Neural crest cell (in vitro differentiated cells): ENCODE measurements around the gene ROPN1. TPM values are rescaled to one million over a fixed set of nuclear protein-coding genes. Genes with fewer than 3 reads are reported as not detected.
"Not testable (repeated sequence)": the region's sequence is repeated elsewhere in the genome, so short reads cannot be mapped to it uniquely, and the experiment has no call there.

Experiments used
- DNase-seq: peaks from one replicate; pipeline ENCODE4 v3.0.0; 2021; ENCODE audit warnings: low read depth, mixed read lengths, low spot score
- H3K27ac Mint-ChIP-seq: one replicate; pipeline ENCODE4 v1.8.0; 2021; ENCODE audit warnings: mild to moderate bottlenecking, mixed read lengths; ENCODE audit not compliant: unreplicated experiment
- H3K27me3 Mint-ChIP-seq: 2 replicates; pipeline ENCODE4 v1.8.0; 2021; ENCODE audit warnings: low read depth, mild to moderate bottlenecking, mixed read lengths
- H3K36me3 Mint-ChIP-seq: 2 replicates; pipeline ENCODE4 v1.8.0; 2021; ENCODE audit warnings: low read depth, mild to moderate bottlenecking, mixed read lengths
- H3K4me1 Mint-ChIP-seq: 2 replicates; pipeline ENCODE4 v1.8.0; 2021; ENCODE audit warnings: mixed read lengths
- H3K4me3 Mint-ChIP-seq: one replicate; pipeline ENCODE4 v1.8.0; 2021; ENCODE audit warnings: mild to moderate bottlenecking, mixed read lengths
- H3K9me3 Mint-ChIP-seq: 2 replicates; pipeline ENCODE4 v1.8.0; 2021; ENCODE audit warnings: mixed read lengths
- total RNA-seq: library from RNA; stranded (reverse); gene quantifications from 2 replicates; pipeline ENCODE4 v1.2.1, GENCODE V29; 2021
- TF ChIP-seq, protein P1 (sequence below): fragments of 200-600 bp; sonication (generic); conservative IDR thresholded peaks from 2 replicates; pipeline ENCODE4 v1.5.0; 2021; ENCODE audit warnings: antibody characterized with exemption, mild to moderate bottlenecking

Gene ROPN1
- total RNA-seq, 1 donor from 2014 or later = not detected

DNA sequence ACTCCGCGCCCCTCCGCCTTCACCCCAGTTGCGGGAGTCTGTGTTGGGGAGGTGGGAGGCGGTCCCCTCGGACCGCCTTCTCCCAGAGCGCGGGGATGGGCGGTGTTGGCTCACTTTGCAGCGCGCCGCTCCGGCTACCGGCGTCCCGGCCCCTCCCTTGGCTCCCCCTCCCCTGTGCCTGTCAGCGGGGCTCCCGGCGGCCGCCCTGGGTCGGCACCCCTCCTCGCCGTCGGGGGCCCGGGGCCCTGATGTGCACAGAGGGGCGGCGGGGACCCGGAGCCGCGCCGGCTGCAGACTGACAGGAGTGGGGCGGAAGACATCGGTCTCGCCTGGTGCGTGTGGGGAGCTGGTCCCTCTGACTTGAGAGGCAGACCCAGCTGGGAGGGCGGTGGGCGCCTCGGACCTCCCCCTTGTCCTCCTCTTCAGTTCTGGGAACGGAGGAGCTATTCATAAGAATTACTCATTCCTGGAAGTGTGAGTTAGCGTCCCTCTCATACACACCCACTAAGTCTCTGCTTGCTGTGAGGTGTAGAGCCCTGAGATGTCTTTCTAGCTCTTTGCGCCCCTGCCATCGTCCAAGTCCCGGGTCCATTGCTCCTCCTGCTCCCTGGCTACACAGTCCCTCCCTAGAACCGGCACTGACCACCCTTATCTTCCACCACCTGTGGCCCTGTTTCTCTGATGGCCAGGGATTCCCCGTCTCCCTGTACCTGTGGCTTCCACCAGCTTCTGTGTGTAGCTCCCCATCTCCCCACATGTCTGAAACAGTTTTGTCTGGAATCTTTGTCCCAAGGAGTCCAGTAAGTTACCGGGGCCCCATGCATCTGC, 42.3 kb upstream of the ROPN1 start:
- H3K36me3 Mint-ChIP-seq = no peaks in the 10 kb centered on the region
- H3K27ac Mint-ChIP-seq = peak overlapping the region; percentile 69

DNA sequence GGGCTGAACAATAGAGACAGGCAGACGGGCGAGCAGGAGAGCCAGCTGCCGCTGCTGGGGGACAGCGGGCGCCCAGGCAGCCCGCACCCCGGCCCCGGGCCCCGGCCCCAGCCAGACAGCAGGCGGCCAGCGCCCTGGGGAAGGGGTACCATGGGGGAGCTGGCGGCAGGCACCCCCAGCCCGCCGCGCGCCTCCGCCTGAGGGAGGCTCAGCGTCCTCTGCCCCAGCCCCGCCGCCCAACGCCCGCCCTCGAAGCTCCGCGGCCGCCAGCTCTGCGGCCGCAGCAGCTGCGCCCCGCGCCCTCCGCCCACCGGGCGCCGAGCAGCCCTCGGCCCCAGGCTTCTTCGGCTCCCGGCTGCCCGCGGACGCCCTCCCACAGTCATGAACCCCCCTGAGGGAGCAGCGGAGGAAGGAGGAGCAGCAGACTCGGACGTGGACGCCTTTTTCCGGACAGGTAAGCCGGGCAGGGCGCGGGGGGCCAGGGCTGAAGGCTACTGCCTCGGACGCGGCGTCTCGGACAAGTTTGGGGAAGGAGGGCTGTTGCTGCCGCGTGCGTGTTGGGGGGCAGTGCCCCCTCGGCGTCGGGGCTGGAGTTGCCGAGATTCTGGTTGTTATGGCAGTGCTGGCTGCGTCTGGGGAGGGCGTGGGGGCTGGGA, 41.6 kb upstream of the ROPN1 start, which contains the start of gene KALRN:
TSS of gene KALRN (plus strand) at position 10 of the 656 bp plus-strand sequence.
- Mint-ChIP-seq H3K27ac (peak within 1 kb of the TSS; percentile 98), H3K27me3 (peaks cover 14% of the 10 kb centered on the region), H3K4me1 (peaks cover 27% of the 10 kb centered on the region), H3K4me3 (peak within 1 kb of the TSS; percentile 94), H3K36me3 (no peaks in the 10 kb centered on the region), H3K9me3 (no peaks in the 10 kb centered on the region)
- DNase-seq = no peak
- TF ChIP-seq, protein P1, sequence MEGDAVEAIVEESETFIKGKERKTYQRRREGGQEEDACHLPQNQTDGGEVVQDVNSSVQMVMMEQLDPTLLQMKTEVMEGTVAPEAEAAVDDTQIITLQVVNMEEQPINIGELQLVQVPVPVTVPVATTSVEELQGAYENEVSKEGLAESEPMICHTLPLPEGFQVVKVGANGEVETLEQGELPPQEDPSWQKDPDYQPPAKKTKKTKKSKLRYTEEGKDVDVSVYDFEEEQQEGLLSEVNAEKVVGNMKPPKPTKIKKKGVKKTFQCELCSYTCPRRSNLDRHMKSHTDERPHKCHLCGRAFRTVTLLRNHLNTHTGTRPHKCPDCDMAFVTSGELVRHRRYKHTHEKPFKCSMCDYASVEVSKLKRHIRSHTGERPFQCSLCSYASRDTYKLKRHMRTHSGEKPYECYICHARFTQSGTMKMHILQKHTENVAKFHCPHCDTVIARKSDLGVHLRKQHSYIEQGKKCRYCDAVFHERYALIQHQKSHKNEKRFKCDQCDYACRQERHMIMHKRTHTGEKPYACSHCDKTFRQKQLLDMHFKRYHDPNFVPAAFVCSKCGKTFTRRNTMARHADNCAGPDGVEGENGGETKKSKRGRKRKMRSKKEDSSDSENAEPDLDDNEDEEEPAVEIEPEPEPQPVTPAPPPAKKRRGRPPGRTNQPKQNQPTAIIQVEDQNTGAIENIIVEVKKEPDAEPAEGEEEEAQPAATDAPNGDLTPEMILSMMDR = peak; percentile 4

More for the DNA sequence above, 42.3 kb upstream of the ROPN1 start:
- Mint-ChIP-seq H3K27me3 (peaks cover 11% of the 10 kb centered on the region), H3K9me3 (no peaks in the 10 kb centered on the region), H3K4me1 (peaks cover 27% of the 10 kb centered on the region), H3K4me3 (peak overlapping the region; percentile 94)
- peak; percentile 15 for DNase-seq
- TF ChIP-seq, protein P1 = no peak

DNA sequence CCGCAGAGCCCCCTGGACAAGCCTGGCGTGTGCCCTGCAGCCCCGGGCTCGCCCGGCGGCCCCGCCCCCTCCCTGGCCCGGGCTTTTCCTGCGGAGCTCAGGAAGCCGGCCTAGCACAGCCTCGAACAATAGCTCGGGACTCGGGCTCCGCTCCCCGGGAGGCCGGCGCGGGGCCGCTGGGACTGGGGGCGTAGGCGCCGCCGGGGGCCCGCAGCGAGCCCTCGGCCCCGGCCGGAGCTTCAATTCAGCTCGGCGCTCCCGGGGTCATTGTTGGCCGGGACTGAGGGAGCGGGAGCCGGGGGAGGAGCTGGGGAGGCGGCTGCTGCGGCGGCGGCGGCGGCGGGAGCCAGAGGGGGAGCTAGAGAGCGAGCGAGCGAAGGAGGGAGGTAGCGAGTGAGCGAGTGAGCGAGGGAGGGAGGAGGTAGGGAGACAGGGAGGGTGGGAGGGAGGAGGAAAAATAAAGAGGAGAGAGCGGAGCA, 41.0 kb upstream of the ROPN1 start:
- Mint-ChIP-seq H3K9me3 (no peaks in the 10 kb centered on the region), H3K4me1 (peaks cover 27% of the 10 kb centered on the region), H3K36me3 (no peaks in the 10 kb centered on the region), H3K27ac (no peak overlapping the region), H3K4me3 (peak overlapping the region; percentile 69), H3K27me3 (peaks cover 14% of the 10 kb centered on the region)
- DNase-seq = peak; percentile 95
- TF ChIP-seq, protein P1 = peak; percentile 72

DNA sequence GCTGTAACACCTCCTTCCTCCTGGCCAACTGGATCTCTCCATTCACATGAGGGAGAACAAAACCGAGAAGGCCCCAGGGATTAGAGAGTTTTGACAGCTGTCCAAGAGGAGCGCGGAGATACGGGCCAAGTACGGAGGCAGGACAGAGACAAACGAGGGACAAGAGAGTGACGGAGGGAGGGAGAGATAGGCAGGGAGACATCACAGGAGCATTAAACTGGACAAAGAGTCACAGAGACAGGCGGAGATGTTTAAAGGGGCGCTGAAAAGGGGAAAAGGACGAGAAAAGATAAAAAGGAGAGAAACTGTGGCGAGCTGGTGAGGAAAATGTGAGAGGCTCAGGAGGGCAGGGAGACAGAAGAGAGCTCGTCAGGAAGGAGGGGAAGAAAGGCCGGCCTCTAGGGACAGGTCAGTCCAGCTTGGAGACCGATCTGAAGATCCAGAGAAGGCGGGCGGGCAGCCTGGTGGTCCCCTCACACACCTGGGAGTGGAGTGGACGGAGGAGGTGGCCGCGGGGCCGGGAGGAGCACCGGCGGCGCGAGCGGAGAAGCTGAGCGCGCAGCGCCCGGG, 40.5 kb upstream of the ROPN1 start:
- Mint-ChIP-seq H3K27me3 (peaks cover 14% of the 10 kb centered on the region), H3K27ac (peak overlapping the region; percentile 98), H3K36me3 (no peaks in the 10 kb centered on the region), H3K4me3 (peak overlapping the region; percentile 89), H3K9me3 (no peaks in the 10 kb centered on the region), H3K4me1 (peaks cover 27% of the 10 kb centered on the region)
- TF ChIP-seq, protein P1 = no peak
- DNase-seq = peak; percentile 32

DNA sequence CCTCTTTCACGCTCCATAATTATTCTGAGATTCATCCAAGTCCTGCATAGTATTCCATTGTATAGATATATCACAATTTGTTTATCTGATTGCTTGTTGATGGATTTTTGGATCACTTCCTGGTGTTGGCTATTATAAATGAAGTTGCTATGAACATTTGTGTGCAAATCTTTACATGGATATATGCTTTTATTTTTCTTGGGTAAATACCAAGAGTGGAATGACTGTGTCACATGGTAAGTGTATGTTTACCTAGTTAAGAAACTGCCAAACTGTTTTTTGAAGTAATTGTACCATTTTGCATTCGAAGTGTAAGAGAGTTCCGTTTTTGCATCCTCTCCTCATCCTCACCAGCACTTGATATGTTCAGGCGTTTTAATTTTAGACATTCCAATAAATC, 34.6 kb upstream of the ROPN1 start:
- no peak for DNase-seq
- Mint-ChIP-seq H3K27me3 (peaks cover 5% of the 10 kb centered on the region), H3K27ac (no peak overlapping the region), H3K4me3 (no peak overlapping the region), H3K4me1 (peaks cover 7% of the 10 kb centered on the region), H3K36me3 (no peaks in the 10 kb centered on the region), H3K9me3 (no peaks in the 10 kb centered on the region)
- TF ChIP-seq, protein P1 = no peak

DNA sequence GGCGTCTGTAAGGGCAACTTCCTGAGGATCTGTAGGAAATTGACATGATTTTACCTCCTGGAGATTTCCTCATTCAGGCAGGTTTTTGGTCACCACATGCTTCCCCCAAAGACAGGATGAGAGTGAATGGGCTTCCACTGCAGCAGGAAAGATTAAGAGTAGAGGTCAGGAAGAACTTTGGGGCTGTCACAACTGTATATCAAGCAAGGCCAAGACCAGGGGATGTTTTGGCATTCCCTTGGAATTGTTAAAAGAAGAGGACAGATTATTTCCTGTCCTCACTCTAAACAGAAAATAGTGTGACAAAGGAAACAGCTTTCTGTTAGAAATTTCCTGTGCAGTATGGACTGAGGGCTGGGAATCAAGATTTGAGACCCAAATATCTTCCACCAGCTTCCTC, 31.6 kb upstream of the ROPN1 start:
- H3K4me3 Mint-ChIP-seq, DNase-seq, H3K27me3 Mint-ChIP-seq, H3K4me1 Mint-ChIP-seq, H3K27ac Mint-ChIP-seq, H3K36me3 Mint-ChIP-seq, H3K9me3 Mint-ChIP-seq: not testable (repeated sequence)
